Right atrium auricular region (tissue), 2 donors: ENCODE data around the gene SIK2. TPM values are rescaled to one million over a fixed set of nuclear protein-coding genes. Genes with fewer than 3 reads are reported as not detected.

Source experiments
- DNase-seq: peaks from one replicate; pipeline ENCODE4 v3.0.0-alpha.2; 2019; ENCODE audit warnings: low spot score
- H3K27ac ChIP-seq, 2 donors: fragments of 200-600 bp; sonication (generic); 1 replicate in 1 of 2; 2 replicates in 1 of 2; pipeline ENCODE4 v1.5.1; 2016 to 2019
- H3K27me3 ChIP-seq, 2 donors: fragments of 200-600 bp; sonication (generic); one replicate each; pipeline versions ENCODE4 v1.5.1 to v1.6.0; 2017 to 2019
- H3K36me3 ChIP-seq: fragments of 200-600 bp; sonication (generic); one replicate; pipeline ENCODE4 v1.5.1; 2016
- H3K4me1 ChIP-seq, 2 donors: fragments of 200-600 bp; sonication (generic); one replicate each; pipeline versions ENCODE4 v1.5.1 to v1.6.0; 2017 to 2019
- H3K4me3 ChIP-seq, 2 donors: fragments of 200-600 bp; sonication (generic); 1 replicate in 1 of 2; 2 replicates in 1 of 2; pipeline ENCODE4 v1.5.1; 2017 to 2019; ENCODE audit warnings: mild to moderate bottlenecking in 1 of 2, moderate library complexity in 1 of 2
- H3K9me3 ChIP-seq, 2 donors: fragments of 200-600 bp; sonication (generic); one replicate each; pipeline ENCODE4 v1.5.1; 2019
- total RNA-seq, 2 donors: library from RNA; depleted of rRNA; stranded (reverse); fragments of >200 nt; gene quantifications; one replicate each; pipeline ENCODE4 v1.1.0, GENCODE V29; 2016
- TF ChIP-seq, protein P1 (sequence below), 2 donors: fragments of 200-600 bp; sonication (generic); IDR thresholded peaks; one replicate each; pipeline ENCODE4 v1.5.1; 2019; ENCODE audit warnings: antibody characterized with exemption in 2 of 2

SIK2 gene
- total RNA-seq, 2 donors from 2014 or later, result 23.5 to 28.0 TPM

- H3K4me3 ChIP-seq, result no peak overlapping the region
- DNase-seq, result no peak
These were observed 131.4 kb downstream of the SIK2 start for GRCh38 chr11:111733611-111734088.

GRCh38 chr11:111734101-111734953 is 132.1 kb downstream of the SIK2 start:
- H3K4me1 ChIP-seq, result peaks cover 0 to 96% of the 10 kb centered on the region in 2 donors

More at GRCh38 chr11:111733611-111734088, 131.4 kb downstream of the SIK2 start:
- Histone ChIP-seq H3K36me3 (no peaks in the 10 kb centered on the region), H3K27me3 (no peaks in the 10 kb centered on the region), H3K4me1 (peaks cover 0 to 98% of the 10 kb centered on the region in 2 donors), H3K9me3 (no peaks in the 10 kb centered on the region), H3K27ac (peak overlapping the region; percentile 91 to 97)
- TF ChIP-seq, protein P1, sequence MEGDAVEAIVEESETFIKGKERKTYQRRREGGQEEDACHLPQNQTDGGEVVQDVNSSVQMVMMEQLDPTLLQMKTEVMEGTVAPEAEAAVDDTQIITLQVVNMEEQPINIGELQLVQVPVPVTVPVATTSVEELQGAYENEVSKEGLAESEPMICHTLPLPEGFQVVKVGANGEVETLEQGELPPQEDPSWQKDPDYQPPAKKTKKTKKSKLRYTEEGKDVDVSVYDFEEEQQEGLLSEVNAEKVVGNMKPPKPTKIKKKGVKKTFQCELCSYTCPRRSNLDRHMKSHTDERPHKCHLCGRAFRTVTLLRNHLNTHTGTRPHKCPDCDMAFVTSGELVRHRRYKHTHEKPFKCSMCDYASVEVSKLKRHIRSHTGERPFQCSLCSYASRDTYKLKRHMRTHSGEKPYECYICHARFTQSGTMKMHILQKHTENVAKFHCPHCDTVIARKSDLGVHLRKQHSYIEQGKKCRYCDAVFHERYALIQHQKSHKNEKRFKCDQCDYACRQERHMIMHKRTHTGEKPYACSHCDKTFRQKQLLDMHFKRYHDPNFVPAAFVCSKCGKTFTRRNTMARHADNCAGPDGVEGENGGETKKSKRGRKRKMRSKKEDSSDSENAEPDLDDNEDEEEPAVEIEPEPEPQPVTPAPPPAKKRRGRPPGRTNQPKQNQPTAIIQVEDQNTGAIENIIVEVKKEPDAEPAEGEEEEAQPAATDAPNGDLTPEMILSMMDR (IDR thresholded peaks at IDR 0.05), result no peak

DNA sequence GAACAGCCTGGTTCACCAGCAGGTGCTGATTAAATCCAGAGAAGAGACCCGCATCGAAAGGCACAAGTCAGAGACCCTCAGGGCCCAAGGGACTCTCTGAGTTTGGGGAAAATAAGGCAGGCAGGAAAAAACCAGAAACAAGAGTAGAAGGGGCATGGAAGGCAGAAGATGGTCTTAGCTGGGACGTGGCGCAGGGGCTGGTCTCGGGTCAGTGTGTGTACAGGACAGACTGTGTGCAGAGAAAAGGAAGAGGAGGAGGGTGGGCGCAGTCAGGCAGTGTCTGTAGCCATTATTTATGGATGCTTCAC is 132.7 kb downstream of the SIK2 start:
- peak overlapping the region; percentile 91 to 97 for H3K27ac ChIP-seq
- H3K27me3 ChIP-seq, result no peaks in the 10 kb centered on the region
- no peaks in the 10 kb centered on the region for H3K36me3 ChIP-seq
- peak overlapping the region in 1 of 2 donors; percentile 34 for H3K4me3 ChIP-seq
- peaks cover 0 to 90% of the 10 kb centered on the region in 2 donors for H3K4me1 ChIP-seq
- no peak for DNase-seq
- H3K9me3 ChIP-seq, result no peaks in the 10 kb centered on the region
- TF ChIP-seq, protein P1 (IDR thresholded peaks at IDR 0.05), result no peak

More at GRCh38 chr11:111734101-111734953, 132.1 kb downstream of the SIK2 start:
- Histone ChIP-seq H3K27me3 (no peaks in the 10 kb centered on the region), H3K27ac (peak overlapping the region; percentile 91 to 97), H3K36me3 (no peaks in the 10 kb centered on the region), H3K4me3 (no peak overlapping the region), H3K9me3 (no peaks in the 10 kb centered on the region)
- no peak for DNase-seq
- TF ChIP-seq, protein P1 (IDR thresholded peaks at IDR 0.05), result no peak

GRCh38 chr11:111735262-111736116 is 133.2 kb downstream of the SIK2 start:
- peak overlapping the region; percentile 34 to 43 for H3K4me3 ChIP-seq
- no peaks in the 10 kb centered on the region for H3K9me3 ChIP-seq
- H3K4me1 ChIP-seq, result peaks cover 0 to 84% of the 10 kb centered on the region in 2 donors
- DNase-seq, result peak; percentile 93
- peaks cover 2% of the 10 kb centered on the region for H3K36me3 ChIP-seq
- H3K27ac ChIP-seq, result peak overlapping the region; percentile 91 to 97
- TF ChIP-seq, protein P1 (IDR thresholded peaks at IDR 0.05), result no peak
- H3K27me3 ChIP-seq, result no peaks in the 10 kb centered on the region

DNA sequence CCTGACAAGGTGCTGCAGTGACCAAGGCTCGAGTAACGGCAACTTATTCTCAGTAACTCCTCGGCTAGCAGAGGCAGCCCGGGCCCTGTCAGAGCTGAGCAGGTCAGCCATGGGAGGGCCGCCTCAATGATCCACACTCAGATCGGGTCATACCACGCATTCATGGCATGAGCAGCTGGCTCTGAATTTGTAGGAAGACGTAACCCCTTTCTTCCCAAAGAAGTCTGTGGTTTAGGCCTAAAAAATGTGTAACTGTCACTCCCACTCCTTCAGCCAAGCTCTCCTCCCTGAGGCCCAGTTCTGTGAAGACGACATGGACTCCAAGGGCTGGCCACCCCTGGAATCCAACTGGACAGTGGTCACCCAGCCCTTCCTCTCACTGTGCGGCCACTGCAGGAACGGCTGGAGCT is 133.9 kb downstream of the SIK2 start:
- Histone ChIP-seq H3K36me3 (peaks cover 9% of the 10 kb centered on the region), H3K27me3 (no peaks in the 10 kb centered on the region), H3K4me1 (peaks cover 0 to 77% of the 10 kb centered on the region in 2 donors), H3K27ac (peak overlapping the region; percentile 91 to 97), H3K9me3 (no peaks in the 10 kb centered on the region), H3K4me3 (peak overlapping the region in 1 of 2 donors; percentile 43)
- no peak for DNase-seq
- TF ChIP-seq, protein P1 (IDR thresholded peaks at IDR 0.05), result no peak
